Measurements from ENCODE around the gene TIGD1.

TIGD1 gene

GRCh38 chr2:232550354-232551249 lies at the start of gene TIGD1, which contains the start of gene EIF4E2:
Gene TIGD1 (minus strand): TSS chr2:232550557. CDS start chr2:232549882, 675 bp downstream.
Gene EIF4E2 (plus strand): TSS chr2:232550689. CDS start chr2:232550725, 36 bp downstream.
- peak; percentile 11; the same call in 1 of the 2 replicates for TF ChIP-seq ZFP3 (CRISPR knock-in tag; IDR thresholded peaks at IDR 0.05)
- TF ChIP-seq TCF4 (CRISPR knock-in tag; IDR thresholded peaks at IDR 0.05; ENCODE audit: borderline replicate concordance) = no peak
- TF ChIP-seq PATZ1 (CRISPR knock-in tag; IDR thresholded peaks at IDR 0.05; ENCODE audit: borderline replicate concordance) = peak; percentile 91
- ATAC-seq = peak; percentile 98

- no peak for TF ChIP-seq TCF4 (CRISPR knock-in tag; IDR thresholded peaks at IDR 0.05; ENCODE audit: borderline replicate concordance)
- no peak for TF ChIP-seq ARNTL (CRISPR knock-in tag; IDR thresholded peaks at IDR 0.05; ENCODE audit: borderline replicate concordance, low read depth)
- TF ChIP-seq POU6F1 (CRISPR knock-in tag; IDR thresholded peaks at IDR 0.05; ENCODE audit: borderline replicate concordance, low read depth) = no peak
- TF ChIP-seq TOX (CRISPR knock-in tag; IDR thresholded peaks at IDR 0.05; ENCODE audit: borderline replicate concordance) = no peak
- no peak for TF ChIP-seq SNAI2 (CRISPR knock-in tag; IDR thresholded peaks at IDR 0.05)
- TF ChIP-seq BACH2 (CRISPR knock-in tag; IDR thresholded peaks at IDR 0.05; ENCODE audit: borderline replicate concordance) = no peak
- no peak for TF ChIP-seq ZNF565 (CRISPR knock-in tag; conservative IDR thresholded peaks at IDR 0.05; ENCODE audit: low read depth)
These were observed 47.9 kb upstream of the TIGD1 start for GRCh38 chr2:232598293-232598692.

GRCh38 chr2:232597362-232598079 lies 47.2 kb upstream of the TIGD1 start:
- TF ChIP-seq CREB5 (CRISPR knock-in tag; IDR thresholded peaks at IDR 0.05; ENCODE audit: low read depth) (no peak), ZFP30 (CRISPR knock-in tag; IDR thresholded peaks at IDR 0.05) (no peak), TSHZ2 (CRISPR knock-in tag; IDR thresholded peaks at IDR 0.05) (no peak), PPARA (CRISPR knock-in tag; IDR thresholded peaks at IDR 0.05; ENCODE audit: borderline replicate concordance) (no peak), ZFP3 (CRISPR knock-in tag; IDR thresholded peaks at IDR 0.05) (no peak), ARNTL (CRISPR knock-in tag; IDR thresholded peaks at IDR 0.05; ENCODE audit: borderline replicate concordance, low read depth) (no peak), CSDC2 (CRISPR knock-in tag; IDR thresholded peaks at IDR 0.05) (no peak)
- ATAC-seq = no peak

More at GRCh38 chr2:232598293-232598692, 47.9 kb upstream of the TIGD1 start:
- ATAC-seq = no peak

GRCh38 chr2:232593982-232594381 lies 43.6 kb upstream of the TIGD1 start:
- TF ChIP-seq ZFP3 (CRISPR knock-in tag; IDR thresholded peaks at IDR 0.05) (no peak), PPARA (CRISPR knock-in tag; IDR thresholded peaks at IDR 0.05; ENCODE audit: borderline replicate concordance) (no peak), CSDC2 (CRISPR knock-in tag; IDR thresholded peaks at IDR 0.05) (no peak), ESRRG (CRISPR knock-in tag; IDR thresholded peaks at IDR 0.05) (no peak), PATZ1 (CRISPR knock-in tag; IDR thresholded peaks at IDR 0.05; ENCODE audit: borderline replicate concordance) (no peak), CSRNP3 (CRISPR knock-in tag; IDR thresholded peaks at IDR 0.05) (no peak), ZNF565 (CRISPR knock-in tag; conservative IDR thresholded peaks at IDR 0.05; ENCODE audit: low read depth) (no peak), ISL1 (CRISPR knock-in tag; IDR thresholded peaks at IDR 0.05) (no peak), RARB (CRISPR knock-in tag; IDR thresholded peaks at IDR 0.05) (no peak), ARNTL (CRISPR knock-in tag; IDR thresholded peaks at IDR 0.05; ENCODE audit: borderline replicate concordance, low read depth) (no peak), ZFP30 (CRISPR knock-in tag; IDR thresholded peaks at IDR 0.05) (no peak)
- no peak for ATAC-seq

Data from SK-N-SH treated with all-trans-retinoic acid at 6 μM for 48 hours (cell line).